IMR-90 (cell line): ENCODE results near the gene PPIL6.

Experiments used
- CTCF ChIP-seq: conservative IDR thresholded peaks from 2 replicates; pipeline ENCODE4 v1.5.1; 2012; ENCODE audit warnings: mild to moderate bottlenecking, low read depth, low read length, improper control_type of control experiment
- MAZ ChIP-seq: IDR thresholded peaks from 2 replicates; pipeline ENCODE4 v1.6.1; 2012; ENCODE audit warnings: low read depth, mild to moderate bottlenecking, low read length, improper control_type of control experiment, moderate library complexity, borderline replicate concordance
- POLR2A ChIP-seq: IDR thresholded peaks from 2 replicates; pipeline ENCODE4 v1.6.1; 2012; ENCODE audit warnings: mild to moderate bottlenecking, low read depth, low read length
- USF2 ChIP-seq: fragments of 150-350 bp; IDR thresholded peaks from 2 replicates; pipeline ENCODE4 v1.6.1; 2017; ENCODE audit warnings: mild to moderate bottlenecking, antibody characterized with exemption, low read length, low read depth

- TF ChIP-seq CTCF (no peak), POLR2A (no peak), USF2 (no peak), MAZ (no peak)
Observed at GRCh38 chr6:109356237-109356636, 84.2 kb downstream of the PPIL6 start.
